ENCODE measurements around the gene RFC4.

DNA sequence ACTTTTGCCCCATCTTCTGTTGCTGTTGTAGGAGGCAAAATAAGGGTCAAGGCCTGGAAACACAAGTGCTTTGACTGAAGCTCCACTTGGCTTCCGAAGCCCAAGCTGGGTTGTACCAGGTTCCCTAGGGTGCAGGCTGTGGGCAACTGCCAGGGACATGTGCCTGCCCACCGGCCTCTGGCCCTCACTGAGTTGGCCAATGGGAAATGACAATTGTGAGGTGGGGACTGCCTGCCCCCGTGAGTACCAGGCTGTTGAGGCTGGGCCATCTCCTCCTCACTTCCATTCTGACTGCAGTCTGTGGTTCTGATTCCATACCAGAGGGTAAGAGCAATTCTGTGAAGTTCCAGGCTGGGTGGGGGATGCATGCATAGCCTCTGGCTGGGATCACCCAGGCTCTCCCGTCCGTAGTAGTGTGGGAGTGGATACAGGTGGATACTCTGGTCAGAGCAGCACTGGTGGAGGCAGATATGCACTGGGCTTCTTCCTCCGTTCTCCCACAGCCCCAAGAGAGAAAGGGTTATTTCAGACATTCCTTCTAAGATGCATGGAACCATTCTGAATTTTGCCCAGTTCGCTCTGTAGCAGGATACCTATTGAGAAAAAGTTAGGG lies 36.2 kb upstream of the RFC4 start, which contains the start of gene ADIPOQ:
- no peak for TF ChIP-seq SIRT6 (IDR thresholded peaks at IDR 0.05; ENCODE audit: low read length)
- no peak for TF ChIP-seq POLR2A (IDR thresholded peaks at IDR 0.05; ENCODE audit: control extremely low read depth in 1 of 2, low read depth in 2 of 2, low read length in 2 of 2)

Measured in H1 (cell line).